ENCODE results near the gene CD47.

The CD47 gene

GRCh38 chr3:108013141-108014055 lies 77.4 kb downstream of the CD47 start:
- DNase-seq (ENCODE audit: low spot score): no peak

DNA sequence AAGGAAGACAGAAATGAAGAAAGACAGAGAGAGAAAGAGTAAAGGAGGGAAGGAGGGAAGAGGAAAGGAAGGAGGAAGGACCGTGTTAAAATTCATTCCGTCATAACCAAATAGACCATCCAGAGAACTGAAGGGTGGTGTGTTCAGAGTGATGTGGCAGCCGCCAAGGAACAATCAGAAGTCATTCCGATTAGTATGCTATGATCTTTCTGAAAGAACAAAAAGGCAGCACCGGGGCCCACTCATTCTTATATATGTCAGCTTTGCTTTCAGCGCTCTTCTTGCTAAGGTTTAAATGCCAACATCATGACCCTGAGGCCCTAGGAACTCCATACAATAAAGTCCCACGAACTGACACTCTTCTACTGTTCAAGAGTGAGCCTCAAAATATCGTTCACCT lies 78.5 kb downstream of the CD47 start:
- no peak for DNase-seq (ENCODE audit: low spot score)

DNA sequence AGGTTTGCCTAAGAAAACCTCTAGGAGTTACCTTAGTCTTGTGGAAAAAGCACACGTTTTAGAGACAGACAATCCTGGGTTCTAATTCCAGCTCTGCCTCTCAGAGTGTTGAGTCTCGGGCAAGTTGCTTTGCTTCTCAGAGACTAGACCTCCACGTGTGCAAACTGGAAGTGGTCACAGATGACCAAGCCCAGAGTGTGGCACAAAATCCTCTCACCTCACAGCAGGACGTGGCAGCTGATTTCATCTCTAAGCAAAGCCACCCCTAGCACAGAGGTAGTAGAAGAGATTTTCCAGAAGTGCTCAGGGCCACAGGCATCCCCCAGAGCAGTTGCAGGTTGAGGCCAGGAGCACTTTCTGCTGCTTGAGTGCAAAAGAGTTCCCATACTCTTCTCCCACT lies 79.2 kb downstream of the CD47 start:
- DNase-seq (ENCODE audit: low spot score): no peak

DNA sequence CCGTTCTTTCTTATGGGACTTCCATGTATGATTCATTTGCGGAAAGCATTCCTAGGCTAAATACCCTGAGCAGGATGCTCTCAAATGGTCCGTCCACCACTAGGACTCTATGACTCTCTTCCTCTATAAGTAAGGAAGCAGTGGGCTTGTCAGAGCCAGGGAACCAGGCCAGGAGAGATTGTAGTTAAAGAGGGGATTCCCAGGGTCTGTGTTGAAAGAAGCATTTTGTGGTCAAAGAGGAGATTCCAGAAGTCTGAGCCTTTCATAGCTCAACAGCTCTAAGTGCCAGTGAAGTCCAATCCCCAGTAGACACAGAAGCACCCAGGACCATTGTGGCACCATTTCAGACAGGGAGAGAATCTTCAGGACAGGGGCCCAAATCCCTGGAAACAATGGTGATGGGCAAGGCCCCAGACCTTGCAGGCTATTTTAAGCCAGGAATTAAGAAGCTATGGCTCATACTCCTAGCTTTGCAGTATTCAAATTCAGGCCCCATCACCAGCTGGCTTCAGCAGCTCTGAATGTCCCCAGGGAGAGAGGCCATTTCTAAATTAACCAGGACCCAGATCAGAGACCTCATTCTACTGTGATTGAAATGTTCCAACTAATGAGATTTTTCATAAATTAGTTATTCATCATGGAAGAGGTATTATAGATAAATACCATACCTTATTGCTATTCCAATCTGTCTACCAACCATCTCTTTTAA lies 81.7 kb downstream of the CD47 start:
- DNase-seq (ENCODE audit: low spot score): no peak

DNA sequence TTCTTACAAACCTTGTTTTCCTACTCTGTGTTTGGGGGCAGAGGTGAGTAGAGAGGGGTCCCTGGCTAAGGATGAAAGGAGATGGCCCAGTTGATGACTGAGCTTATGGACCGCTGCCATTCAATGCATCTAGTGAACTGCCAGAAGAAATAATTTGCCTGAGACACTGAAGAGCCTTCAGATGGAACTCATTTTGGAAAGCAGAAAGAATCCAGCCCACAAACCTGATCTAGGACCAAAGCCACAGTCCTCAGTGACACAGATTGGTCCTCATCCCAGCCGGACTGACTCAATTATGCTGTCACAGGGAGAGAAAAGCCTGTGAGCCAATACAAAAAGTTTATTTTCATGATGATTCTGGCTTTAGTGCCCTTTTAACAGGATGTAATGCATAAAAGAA lies 82.7 kb downstream of the CD47 start:
- DNase-seq (ENCODE audit: low spot score): no peak

- no peak for DNase-seq (ENCODE audit: low spot score)
Observed at GRCh38 chr3:108006881-108007331, 83.9 kb downstream of the CD47 start.

- no peak for DNase-seq (ENCODE audit: low spot score)
Observed at GRCh38 chr3:108006077-108006771, 84.6 kb downstream of the CD47 start.

- DNase-seq (ENCODE audit: low spot score): no peak
Observed at GRCh38 chr3:108004647-108005046, 86.2 kb downstream of the CD47 start.

DNA sequence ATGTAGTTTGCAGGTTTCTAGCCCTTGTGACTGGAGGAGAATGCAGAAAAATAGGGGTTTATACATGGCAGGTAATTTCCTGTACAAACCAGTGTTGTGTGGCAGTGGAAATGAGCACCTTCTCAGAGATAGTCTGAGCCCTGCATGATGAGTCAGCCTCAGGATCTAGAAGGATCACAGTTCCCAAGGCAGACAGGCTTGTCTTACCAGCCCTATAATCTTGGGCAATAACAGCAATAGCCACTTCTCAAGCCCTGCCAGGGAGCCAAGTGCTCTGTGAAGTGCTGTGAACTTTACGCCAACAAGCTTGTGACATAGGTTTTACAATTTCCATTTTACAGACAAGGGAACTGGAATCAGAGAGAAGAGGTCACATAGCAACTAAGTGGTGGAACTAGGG lies 89.4 kb downstream of the CD47 start:
- no peak for DNase-seq (ENCODE audit: low spot score)

DNA sequence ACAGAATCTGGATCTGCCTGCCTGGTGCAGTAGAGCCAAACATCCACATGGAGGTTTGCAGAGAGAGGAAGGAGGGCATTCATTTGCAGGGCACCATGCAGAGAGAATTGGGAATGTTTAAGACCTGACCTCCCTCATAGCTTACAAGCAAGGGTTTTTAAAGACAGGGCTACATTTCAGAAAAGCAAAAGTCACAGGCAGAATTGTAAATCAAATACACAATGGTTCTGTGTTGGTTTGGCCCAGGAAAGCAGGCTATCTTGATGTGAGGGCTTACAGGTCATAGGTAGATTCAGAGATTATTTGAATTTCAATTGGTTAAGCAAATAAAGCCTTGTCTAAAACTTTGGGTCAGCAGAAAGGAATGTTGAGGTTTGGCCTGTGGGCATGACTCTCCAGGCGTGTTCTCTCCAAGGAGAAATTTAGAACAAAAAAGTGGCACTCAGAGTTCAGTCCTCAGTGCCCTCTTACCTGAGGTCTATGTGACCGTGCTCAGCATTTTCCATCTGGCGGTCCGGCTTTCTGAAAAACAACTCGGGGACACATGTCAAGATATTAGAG lies 91.5 kb downstream of the CD47 start:
- DNase-seq (ENCODE audit: low spot score): no peak

GRCh38 chr3:107997671-107998070 lies 93.2 kb downstream of the CD47 start:
- no peak for DNase-seq (ENCODE audit: low spot score)

DNA sequence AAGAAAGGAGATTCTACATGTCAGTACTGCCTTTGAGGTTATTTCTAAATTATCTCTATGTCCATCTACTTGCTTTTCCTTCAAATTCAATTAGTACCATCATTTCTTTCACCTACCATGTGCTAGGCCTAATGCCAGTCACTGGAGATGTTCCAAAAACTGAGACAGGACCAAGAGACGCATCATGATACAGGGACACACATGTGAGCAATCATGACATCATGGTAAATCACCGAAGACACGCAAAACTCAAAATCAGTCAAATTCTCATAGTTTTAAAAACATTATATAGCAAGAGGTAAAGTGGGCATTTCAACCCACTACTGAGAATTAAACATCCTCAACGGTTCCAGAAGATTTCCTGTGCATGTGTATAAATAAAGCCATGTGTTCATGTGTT lies 95.0 kb downstream of the CD47 start:
- no peak for DNase-seq (ENCODE audit: low spot score)

GRCh38 chr3:107994956-107995715 lies 95.7 kb downstream of the CD47 start:
- no peak for DNase-seq (ENCODE audit: low spot score)

- no peak for DNase-seq (ENCODE audit: low spot score)
Observed at GRCh38 chr3:107994181-107994580, 96.7 kb downstream of the CD47 start.

- DNase-seq (ENCODE audit: low spot score): no peak
Observed at GRCh38 chr3:107993771-107994170, 97.1 kb downstream of the CD47 start.
